GM06990 (cell line): Measurements from ENCODE around the gene SCN8A.

Experiments used
- DNase-seq: peaks from one replicate; pipeline ENCODE4 v3.0.0-alpha.2; 2011; ENCODE audit not compliant: insufficient read length; ENCODE audit errors: extremely low read depth
- H3K27me3 ChIP-seq: replicated peaks from 2 replicates; pipeline ENCODE4 v1.6.0; 2011; ENCODE audit warnings: low read length; ENCODE audit not compliant: control insufficient read depth, insufficient read depth
- H3K36me3 ChIP-seq: 2 replicates; pipeline ENCODE4 v1.5.1; 2011; ENCODE audit warnings: low read length; ENCODE audit not compliant: control insufficient read depth, insufficient read depth
- H3K4me3 ChIP-seq: replicated peaks from 2 replicates; pipeline ENCODE4 v1.5.1; 2011; ENCODE audit warnings: low read depth, mild to moderate bottlenecking, control low read depth, low read length
- TF ChIP-seq, protein P1 (sequence below): IDR thresholded peaks from 2 replicates; pipeline ENCODE4 v1.5.1; 2011; ENCODE audit warnings: low read length, control low read depth, mild to moderate bottlenecking, inconsistent platforms; ENCODE audit not compliant: insufficient read depth, poor library complexity, severe bottlenecking

SCN8A gene

DNA sequence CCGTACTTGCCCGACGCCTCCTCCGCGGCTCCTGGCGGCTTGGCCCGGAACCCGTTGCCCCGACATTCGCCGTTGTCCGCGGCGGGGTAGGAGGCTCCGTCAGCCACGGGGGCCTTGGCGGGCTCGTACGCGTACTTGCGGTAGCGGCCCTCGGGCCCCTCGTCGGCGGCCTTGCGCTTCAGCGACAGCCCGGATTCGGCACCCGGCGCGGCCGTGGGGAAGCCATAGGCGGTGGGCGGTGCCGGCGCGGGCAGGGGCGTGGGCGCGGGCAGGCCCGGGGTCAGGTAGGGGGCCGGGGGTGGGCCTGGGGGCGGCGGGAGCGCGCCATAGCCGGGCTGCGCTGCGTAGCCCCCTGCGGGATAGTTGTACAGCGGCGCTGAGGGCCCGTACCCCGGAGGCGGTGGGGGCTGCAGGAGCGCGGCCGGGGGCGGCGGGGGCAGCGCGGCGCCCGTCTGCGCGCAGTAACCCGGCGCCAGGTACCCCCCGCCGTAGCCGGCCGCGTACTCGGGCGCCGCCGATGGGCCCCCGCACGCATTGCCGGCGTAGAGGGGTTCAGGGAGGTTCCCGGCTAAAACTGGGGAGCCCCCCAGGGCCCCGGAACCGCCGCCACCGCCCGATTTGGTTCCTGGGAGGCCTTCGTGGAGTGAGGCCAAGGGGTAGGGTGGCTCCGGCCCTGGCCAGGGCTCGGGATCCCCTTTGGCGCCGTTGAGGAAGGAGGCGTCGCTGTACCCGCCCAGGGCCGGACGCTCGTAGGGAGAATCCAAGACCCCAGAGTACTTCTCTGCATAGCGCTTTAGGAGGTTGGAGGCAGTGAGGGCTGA, 230.6 kb downstream of the SCN8A start:
- Histone ChIP-seq H3K36me3 (no peaks in the 10 kb centered on the region), H3K4me3 (no peak overlapping the region), H3K27me3 (no peaks in the 10 kb centered on the region; the same call in 1 of the 2 replicates)
- no peak for DNase-seq
- TF ChIP-seq, protein P1, sequence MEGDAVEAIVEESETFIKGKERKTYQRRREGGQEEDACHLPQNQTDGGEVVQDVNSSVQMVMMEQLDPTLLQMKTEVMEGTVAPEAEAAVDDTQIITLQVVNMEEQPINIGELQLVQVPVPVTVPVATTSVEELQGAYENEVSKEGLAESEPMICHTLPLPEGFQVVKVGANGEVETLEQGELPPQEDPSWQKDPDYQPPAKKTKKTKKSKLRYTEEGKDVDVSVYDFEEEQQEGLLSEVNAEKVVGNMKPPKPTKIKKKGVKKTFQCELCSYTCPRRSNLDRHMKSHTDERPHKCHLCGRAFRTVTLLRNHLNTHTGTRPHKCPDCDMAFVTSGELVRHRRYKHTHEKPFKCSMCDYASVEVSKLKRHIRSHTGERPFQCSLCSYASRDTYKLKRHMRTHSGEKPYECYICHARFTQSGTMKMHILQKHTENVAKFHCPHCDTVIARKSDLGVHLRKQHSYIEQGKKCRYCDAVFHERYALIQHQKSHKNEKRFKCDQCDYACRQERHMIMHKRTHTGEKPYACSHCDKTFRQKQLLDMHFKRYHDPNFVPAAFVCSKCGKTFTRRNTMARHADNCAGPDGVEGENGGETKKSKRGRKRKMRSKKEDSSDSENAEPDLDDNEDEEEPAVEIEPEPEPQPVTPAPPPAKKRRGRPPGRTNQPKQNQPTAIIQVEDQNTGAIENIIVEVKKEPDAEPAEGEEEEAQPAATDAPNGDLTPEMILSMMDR, result no peak

GRCh38 chr12:51822261-51822616, 231.2 kb downstream of the SCN8A start:
- TF ChIP-seq, protein P1, result no peak
- no peak for DNase-seq
- Histone ChIP-seq H3K36me3 (no peaks in the 10 kb centered on the region), H3K4me3 (no peak overlapping the region), H3K27me3 (no peaks in the 10 kb centered on the region; the same call in 1 of the 2 replicates)

- Histone ChIP-seq H3K36me3 (no peaks in the 10 kb centered on the region), H3K4me3 (no peak overlapping the region), H3K27me3 (no peaks in the 10 kb centered on the region; the same call in 1 of the 2 replicates)
- DNase-seq, result no peak
- TF ChIP-seq, protein P1, result no peak
Observed at GRCh38 chr12:51822956-51823355, 231.9 kb downstream of the SCN8A start.

DNA sequence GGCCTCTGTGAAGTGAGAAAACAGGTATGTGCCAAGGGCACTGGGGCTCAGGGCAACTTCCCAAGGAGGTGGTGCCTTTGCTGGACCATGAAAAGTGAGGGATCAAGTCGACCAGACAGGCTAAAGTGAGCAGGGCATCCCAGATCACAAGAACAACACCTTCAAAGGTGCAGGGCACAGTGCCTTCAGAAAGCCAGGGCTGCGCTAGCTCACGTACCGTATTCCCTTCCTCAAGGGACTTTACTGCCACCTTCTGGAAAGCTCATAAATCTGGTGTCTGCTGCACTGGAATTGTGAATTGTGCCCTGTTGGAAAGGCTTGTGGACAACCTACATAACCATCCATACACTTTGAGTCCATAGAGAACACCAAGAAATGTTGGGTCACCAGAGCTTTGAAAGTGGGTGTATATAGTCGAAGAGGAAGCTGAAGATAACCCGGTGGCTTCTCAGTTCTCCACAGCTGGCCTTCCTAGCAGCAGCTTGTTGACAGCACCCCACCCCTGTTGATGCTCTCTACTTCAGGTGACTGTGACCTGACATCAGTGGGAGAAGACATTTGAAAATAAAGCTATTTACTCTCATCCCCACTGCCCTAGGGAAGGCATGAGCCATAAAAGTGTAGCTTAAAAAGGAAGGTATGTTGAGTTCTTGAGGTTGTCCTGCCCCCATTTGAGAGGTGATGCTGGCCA, 233.0 kb downstream of the SCN8A start:
- H3K36me3 ChIP-seq, result no peaks in the 10 kb centered on the region
- DNase-seq, result no peak
- TF ChIP-seq, protein P1, result peak; percentile 44
- no peaks in the 10 kb centered on the region; the same call in 1 of the 2 replicates for H3K27me3 ChIP-seq
- H3K4me3 ChIP-seq, result no peak overlapping the region

GRCh38 chr12:51825216-51825615, 234.2 kb downstream of the SCN8A start:
- DNase-seq, result no peak
- TF ChIP-seq, protein P1, result no peak
- Histone ChIP-seq H3K4me3 (no peak overlapping the region), H3K27me3 (no peaks in the 10 kb centered on the region; the same call in 1 of the 2 replicates), H3K36me3 (no peaks in the 10 kb centered on the region)
